PFSK-1 (cell line): Measurements from ENCODE around the gene TRIM7.

ENCODE experiments used
- FOXP2 ChIP-seq: optimal IDR thresholded peaks from 2 replicates; pipeline ENCODE3; 2011; ENCODE audit warnings: borderline replicate concordance, control low read depth, inconsistent platforms; ENCODE audit not compliant: insufficient read depth; ENCODE audit errors: extremely low read length, extremely low read depth
- POLR2AphosphoS5 ChIP-seq: IDR thresholded peaks from 2 replicates; pipeline ENCODE4 v1.6.1; 2012; ENCODE audit warnings: low read depth, mild to moderate bottlenecking, control low read depth, low read length, moderate library complexity
- SIN3A ChIP-seq: IDR thresholded peaks from 2 replicates; pipeline ENCODE4 v1.6.1; 2012; ENCODE audit warnings: mild to moderate bottlenecking, low read length, moderate library complexity, borderline replicate concordance; ENCODE audit not compliant: insufficient read depth
- TAF1 ChIP-seq: IDR thresholded peaks from 2 replicates; pipeline ENCODE4 v1.6.1; 2012; ENCODE audit warnings: low read length, control low read depth, borderline replicate concordance; ENCODE audit not compliant: insufficient read depth
- TF ChIP-seq, protein P1 (sequence below), 2 experiments: IDR thresholded peaks; 2 replicates each; pipeline versions ENCODE4 v1.6.1 to v1.8.0; 2011 to 2012; ENCODE audit warnings: low read depth in 2 of 2, low read length in 2 of 2, control low read depth in 1 of 2, inconsistent platforms in 1 of 2, mild to moderate bottlenecking in 1 of 2, moderate library complexity in 1 of 2; ENCODE audit not compliant: insufficient read depth in 1 of 2

Gene TRIM7

GRCh38 chr5:181231432-181231831 is 26.4 kb upstream of the TRIM7 start:
- no peak for TF ChIP-seq TAF1
- TF ChIP-seq, protein P1, sequence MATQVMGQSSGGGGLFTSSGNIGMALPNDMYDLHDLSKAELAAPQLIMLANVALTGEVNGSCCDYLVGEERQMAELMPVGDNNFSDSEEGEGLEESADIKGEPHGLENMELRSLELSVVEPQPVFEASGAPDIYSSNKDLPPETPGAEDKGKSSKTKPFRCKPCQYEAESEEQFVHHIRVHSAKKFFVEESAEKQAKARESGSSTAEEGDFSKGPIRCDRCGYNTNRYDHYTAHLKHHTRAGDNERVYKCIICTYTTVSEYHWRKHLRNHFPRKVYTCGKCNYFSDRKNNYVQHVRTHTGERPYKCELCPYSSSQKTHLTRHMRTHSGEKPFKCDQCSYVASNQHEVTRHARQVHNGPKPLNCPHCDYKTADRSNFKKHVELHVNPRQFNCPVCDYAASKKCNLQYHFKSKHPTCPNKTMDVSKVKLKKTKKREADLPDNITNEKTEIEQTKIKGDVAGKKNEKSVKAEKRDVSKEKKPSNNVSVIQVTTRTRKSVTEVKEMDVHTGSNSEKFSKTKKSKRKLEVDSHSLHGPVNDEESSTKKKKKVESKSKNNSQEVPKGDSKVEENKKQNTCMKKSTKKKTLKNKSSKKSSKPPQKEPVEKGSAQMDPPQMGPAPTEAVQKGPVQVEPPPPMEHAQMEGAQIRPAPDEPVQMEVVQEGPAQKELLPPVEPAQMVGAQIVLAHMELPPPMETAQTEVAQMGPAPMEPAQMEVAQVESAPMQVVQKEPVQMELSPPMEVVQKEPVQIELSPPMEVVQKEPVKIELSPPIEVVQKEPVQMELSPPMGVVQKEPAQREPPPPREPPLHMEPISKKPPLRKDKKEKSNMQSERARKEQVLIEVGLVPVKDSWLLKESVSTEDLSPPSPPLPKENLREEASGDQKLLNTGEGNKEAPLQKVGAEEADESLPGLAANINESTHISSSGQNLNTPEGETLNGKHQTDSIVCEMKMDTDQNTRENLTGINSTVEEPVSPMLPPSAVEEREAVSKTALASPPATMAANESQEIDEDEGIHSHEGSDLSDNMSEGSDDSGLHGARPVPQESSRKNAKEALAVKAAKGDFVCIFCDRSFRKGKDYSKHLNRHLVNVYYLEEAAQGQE (IDR thresholded peaks at IDR 0.05; ENCODE audit: insufficient read depth in 1 of 2, low read depth in 2 of 2, low read length in 2 of 2), result no peak
- TF ChIP-seq FOXP2, result no peak
- no peak for TF ChIP-seq SIN3A
- TF ChIP-seq POLR2AphosphoS5, result no peak

GRCh38 chr5:181230551-181230950 is 25.6 kb upstream of the TRIM7 start:
- TF ChIP-seq, protein P1 (IDR thresholded peaks at IDR 0.05; ENCODE audit: insufficient read depth in 1 of 2, low read depth in 2 of 2, low read length in 2 of 2), result no peak
- TF ChIP-seq SIN3A (no peak), POLR2AphosphoS5 (no peak), FOXP2 (no peak), TAF1 (no peak)

GRCh38 chr5:181229996-181230395 is 25.0 kb upstream of the TRIM7 start:
- TF ChIP-seq SIN3A, result no peak

DNA sequence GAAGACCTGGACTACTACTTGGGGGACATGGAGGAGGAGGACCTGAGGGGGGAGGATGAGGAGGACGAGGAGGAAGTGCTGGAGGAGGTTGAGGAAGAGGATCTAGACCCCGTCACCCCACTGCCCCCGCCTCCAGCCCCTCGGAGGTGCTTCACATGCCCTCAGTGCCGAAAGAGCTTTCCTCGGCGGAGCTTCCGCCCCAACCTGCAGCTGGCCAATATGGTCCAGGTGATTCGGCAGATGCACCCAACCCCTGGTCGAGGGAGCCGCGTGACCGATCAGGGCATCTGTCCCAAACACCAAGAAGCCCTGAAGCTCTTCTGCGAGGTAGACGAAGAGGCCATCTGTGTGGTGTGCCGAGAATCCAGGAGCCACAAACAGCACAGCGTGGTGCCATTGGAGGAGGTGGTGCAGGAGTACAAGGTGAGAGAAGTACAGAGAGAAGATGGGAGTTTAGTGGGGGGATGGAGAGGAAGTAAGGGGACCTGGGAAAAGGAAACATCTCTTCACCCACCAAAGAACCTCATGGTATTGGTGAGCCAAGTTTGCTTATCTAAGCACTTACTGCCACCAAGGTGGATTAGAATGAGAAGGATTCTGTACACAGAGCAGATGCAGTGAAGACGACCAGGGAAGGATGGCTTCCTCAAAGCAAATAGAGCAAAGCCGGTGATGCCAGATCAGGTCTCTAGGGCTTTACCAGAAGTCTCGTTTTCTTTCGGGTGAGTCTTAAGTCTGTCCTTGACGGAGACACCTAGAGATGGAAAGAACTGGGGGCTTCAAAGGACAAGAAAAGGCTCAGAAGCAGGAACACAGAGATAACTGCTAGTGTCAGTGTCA is 19.6 kb upstream of the TRIM7 start:
- TF ChIP-seq FOXP2 (no peak), TAF1 (no peak), POLR2AphosphoS5 (no peak), SIN3A (no peak)
- TF ChIP-seq, protein P1 (IDR thresholded peaks at IDR 0.05; ENCODE audit: insufficient read depth in 1 of 2, low read depth in 2 of 2, low read length in 2 of 2), result no peak

- TF ChIP-seq SIN3A, result peak; percentile 65; the same call in 1 of the 2 replicates
- TF ChIP-seq TAF1, result no peak
Observed at GRCh38 chr5:181223729-181224389, 18.9 kb upstream of the TRIM7 start.

GRCh38 chr5:181223058-181223728 is 18.2 kb upstream of the TRIM7 start, which contains the start of gene TRIM41:
TRIM41 (plus strand) TSS chr5:181223281; CDS start chr5:181224000, 719 bp downstream.
- TF ChIP-seq FOXP2 (no peak), TAF1 (peak; percentile 61; the same call in 1 of the 2 replicates), POLR2AphosphoS5 (peak; percentile 74), SIN3A (no peak)
- TF ChIP-seq, protein P1 (IDR thresholded peaks at IDR 0.05; ENCODE audit: insufficient read depth in 1 of 2, low read depth in 2 of 2, low read length in 2 of 2), result 0 out of 4 replicates have a peak, but pooled peaks of 1 of the 2 experiments have one; percentile 6
